ENCODE data around the gene ZDHHC1. TPM values are rescaled to one million over a fixed set of nuclear protein-coding genes. Genes with fewer than 3 reads are reported as not detected.

The ZDHHC1 gene
- polyA plus RNA-seq, 1 of the 3 experiments (the other 2 are of a cell fraction): 15.8 TPM

DNA sequence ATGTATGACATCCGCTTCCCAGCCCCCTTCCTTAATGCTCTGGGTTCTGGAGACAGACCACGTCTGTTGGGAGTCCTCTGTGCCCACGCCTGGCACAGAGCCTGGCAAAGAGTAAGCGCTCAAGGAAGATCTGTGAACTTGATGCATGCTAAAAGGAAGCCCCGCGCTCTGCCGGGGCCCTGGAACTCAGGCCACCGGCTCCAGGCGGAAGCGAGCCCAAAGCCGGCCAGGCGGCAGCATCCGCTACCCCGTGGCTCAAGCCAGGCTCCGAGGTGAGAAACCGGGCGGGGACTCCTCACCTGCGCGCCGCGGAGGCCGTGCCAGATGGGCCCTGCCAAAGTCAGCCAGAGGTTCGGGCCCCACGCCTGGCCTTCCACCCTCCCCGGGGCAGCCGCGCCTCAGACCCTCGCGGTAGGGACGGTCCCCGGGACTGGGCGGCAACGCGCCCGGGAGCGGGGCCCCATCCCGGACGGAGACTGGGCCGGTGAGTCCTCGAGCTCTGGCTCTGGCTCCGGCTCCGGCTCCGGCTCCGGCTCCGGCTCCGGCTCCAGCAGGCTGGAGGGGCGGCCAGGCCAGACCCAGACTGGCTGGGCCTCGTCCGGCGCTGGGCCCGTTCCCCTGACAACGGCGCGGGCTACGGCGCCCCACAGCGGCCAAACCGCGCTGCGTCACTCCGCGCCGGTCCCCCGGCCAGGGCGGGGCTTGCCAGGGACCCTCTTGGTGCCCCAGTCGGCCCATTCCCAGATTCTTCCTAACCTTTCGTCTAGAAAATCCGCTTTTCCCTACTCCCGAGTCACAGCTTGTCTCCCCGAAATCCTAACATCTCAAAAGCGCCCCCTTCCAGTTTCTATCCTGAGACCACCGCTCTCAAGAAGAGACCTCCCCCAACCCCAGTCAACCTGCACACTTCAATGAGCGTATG is at the start of gene ZDHHC1 (continued):
- TF ChIP-seq, protein P1, sequence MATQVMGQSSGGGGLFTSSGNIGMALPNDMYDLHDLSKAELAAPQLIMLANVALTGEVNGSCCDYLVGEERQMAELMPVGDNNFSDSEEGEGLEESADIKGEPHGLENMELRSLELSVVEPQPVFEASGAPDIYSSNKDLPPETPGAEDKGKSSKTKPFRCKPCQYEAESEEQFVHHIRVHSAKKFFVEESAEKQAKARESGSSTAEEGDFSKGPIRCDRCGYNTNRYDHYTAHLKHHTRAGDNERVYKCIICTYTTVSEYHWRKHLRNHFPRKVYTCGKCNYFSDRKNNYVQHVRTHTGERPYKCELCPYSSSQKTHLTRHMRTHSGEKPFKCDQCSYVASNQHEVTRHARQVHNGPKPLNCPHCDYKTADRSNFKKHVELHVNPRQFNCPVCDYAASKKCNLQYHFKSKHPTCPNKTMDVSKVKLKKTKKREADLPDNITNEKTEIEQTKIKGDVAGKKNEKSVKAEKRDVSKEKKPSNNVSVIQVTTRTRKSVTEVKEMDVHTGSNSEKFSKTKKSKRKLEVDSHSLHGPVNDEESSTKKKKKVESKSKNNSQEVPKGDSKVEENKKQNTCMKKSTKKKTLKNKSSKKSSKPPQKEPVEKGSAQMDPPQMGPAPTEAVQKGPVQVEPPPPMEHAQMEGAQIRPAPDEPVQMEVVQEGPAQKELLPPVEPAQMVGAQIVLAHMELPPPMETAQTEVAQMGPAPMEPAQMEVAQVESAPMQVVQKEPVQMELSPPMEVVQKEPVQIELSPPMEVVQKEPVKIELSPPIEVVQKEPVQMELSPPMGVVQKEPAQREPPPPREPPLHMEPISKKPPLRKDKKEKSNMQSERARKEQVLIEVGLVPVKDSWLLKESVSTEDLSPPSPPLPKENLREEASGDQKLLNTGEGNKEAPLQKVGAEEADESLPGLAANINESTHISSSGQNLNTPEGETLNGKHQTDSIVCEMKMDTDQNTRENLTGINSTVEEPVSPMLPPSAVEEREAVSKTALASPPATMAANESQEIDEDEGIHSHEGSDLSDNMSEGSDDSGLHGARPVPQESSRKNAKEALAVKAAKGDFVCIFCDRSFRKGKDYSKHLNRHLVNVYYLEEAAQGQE (IDR thresholded peaks at IDR 0.05; ENCODE audit: low read depth, low read length): 0 out of 2 replicates have a peak, but pooled peaks have one; percentile 33
- TF ChIP-seq ZBTB33 (IDR thresholded peaks at IDR 0.05; ENCODE audit: borderline replicate concordance, low read depth): no peak
- no peak; the same call in 1 of the 2 replicates for TF ChIP-seq TCF12 (IDR thresholded peaks at IDR 0.05)
- peak; percentile 70 for TF ChIP-seq RAD21 (IDR thresholded peaks at IDR 0.05; ENCODE audit: low read length)
- TF ChIP-seq, protein P2, sequence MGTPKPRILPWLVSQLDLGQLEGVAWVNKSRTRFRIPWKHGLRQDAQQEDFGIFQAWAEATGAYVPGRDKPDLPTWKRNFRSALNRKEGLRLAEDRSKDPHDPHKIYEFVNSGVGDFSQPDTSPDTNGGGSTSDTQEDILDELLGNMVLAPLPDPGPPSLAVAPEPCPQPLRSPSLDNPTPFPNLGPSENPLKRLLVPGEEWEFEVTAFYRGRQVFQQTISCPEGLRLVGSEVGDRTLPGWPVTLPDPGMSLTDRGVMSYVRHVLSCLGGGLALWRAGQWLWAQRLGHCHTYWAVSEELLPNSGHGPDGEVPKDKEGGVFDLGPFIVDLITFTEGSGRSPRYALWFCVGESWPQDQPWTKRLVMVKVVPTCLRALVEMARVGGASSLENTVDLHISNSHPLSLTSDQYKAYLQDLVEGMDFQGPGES (IDR thresholded peaks at IDR 0.05; ENCODE audit: low read depth, low read length): no peak
- TF ChIP-seq EP300 (IDR thresholded peaks at IDR 0.05; ENCODE audit: borderline replicate concordance in 1 of 2, low read depth in 1 of 2, low read length in 1 of 2): no peak
- no peak for TF ChIP-seq ELF1 (IDR thresholded peaks at IDR 0.05)
- no peak for TF ChIP-seq MEF2A (IDR thresholded peaks at IDR 0.05; ENCODE audit: borderline replicate concordance, low read depth)
- TF ChIP-seq FOXJ3 (CRISPR knock-in tag; IDR thresholded peaks at IDR 0.05): no peak
- peak; percentile 65; the same call in 1 of the 2 replicates for TF ChIP-seq SIN3A (IDR thresholded peaks at IDR 0.05; ENCODE audit: borderline replicate concordance, low read depth, low read length)
- TF ChIP-seq FOSL2 (IDR thresholded peaks at IDR 0.05; ENCODE audit: borderline replicate concordance, low read depth): no peak

DNA sequence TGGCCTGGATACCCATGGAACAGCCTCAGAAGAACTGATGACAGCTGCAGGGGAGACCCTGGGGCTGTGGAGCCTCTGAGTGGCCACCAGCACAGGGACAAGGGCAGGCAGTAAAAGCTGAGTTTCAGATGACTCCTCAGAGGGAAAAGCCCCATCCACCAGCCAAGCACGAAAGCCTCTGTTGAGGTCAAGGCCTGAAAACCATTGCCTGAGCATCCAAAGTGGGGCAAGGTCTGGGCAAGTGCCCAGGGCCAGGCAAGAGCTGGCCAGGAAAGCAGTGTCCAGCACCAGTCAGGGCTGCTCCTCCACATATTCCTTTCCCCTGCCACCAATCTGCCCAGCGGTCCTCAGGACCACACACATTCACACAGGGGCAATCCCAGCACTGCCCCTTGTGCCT is 48.3 kb upstream of the ZDHHC1 start:
- peaks cover 0 to 4% of the 10 kb centered on the region in 2 experiments for H3K36me3 ChIP-seq (replicated peaks in 1 of 2; ENCODE audit: control insufficient read depth in 1 of 2, insufficient read depth in 2 of 2, low read length in 1 of 2)
- POLR2A ChIA-PET: no interaction called here
- no peak overlapping the region for H3K27ac ChIP-seq (ENCODE audit: low read depth in 2 of 2, low read length in 1 of 2)
- CTCF ChIA-PET: interaction anchor here (1.2 to 8.2 kb wide), 11 partner anchors 11 to 204 kb away, joined by 3 to 76 read pairs (median 12); partner anchors contain the start of genes CARMIL2 and TPPP3
- 0 out of 2 replicates have a peak overlapping the region, but pooled peaks have one; percentile 2 for H3K4me2 ChIP-seq
- peaks cover 7% of the 10 kb centered on the region for H3F3A ChIP-seq (replicated peaks; ENCODE audit: insufficient read depth)
- peaks cover 86% of the 10 kb centered on the region for H4K20me1 ChIP-seq (ENCODE audit: insufficient read depth)
- H3K9ac ChIP-seq: no peak overlapping the region
- H3K4me3 ChIP-seq (ENCODE audit: low read depth in 2 of 2, low read length in 1 of 2): no peak overlapping the region
- no peaks in the 10 kb centered on the region for H3K9me2 ChIP-seq
- H3K79me2 ChIP-seq (ENCODE audit: insufficient read depth): peaks cover 77% of the 10 kb centered on the region
- DNase-seq: no peak
- no CpG with 5 or more reads among the region's 2 CpGs for WGBS (ENCODE audit: low lambda C conversion rate)
- peaks cover 13 to 29% of the 10 kb centered on the region in 2 experiments; a peak in 3 of 4 replicates for H3K4me1 ChIP-seq (ENCODE audit: control insufficient read depth in 1 of 2, insufficient read depth in 2 of 2, low read depth in 1 of 2, low read length in 1 of 2)
- no peaks in the 10 kb centered on the region for H3K9me3 ChIP-seq
- no peaks in the 10 kb centered on the region for H3K27me3 ChIP-seq (ENCODE audit: insufficient read depth)
- H2AFZ ChIP-seq (ENCODE audit: low read depth): no peak overlapping the region
- TF ChIP-seq FOXM1 (IDR thresholded peaks at IDR 0.05; ENCODE audit: low read depth): no peak
- no peak for TF ChIP-seq TAF1 (IDR thresholded peaks at IDR 0.05; ENCODE audit: borderline replicate concordance, low read depth, low read length)
- no peak for TF ChIP-seq SIN3A (IDR thresholded peaks at IDR 0.05; ENCODE audit: borderline replicate concordance, low read depth, low read length)
- TF ChIP-seq RXRA (IDR thresholded peaks at IDR 0.05; ENCODE audit: borderline replicate concordance, low read depth): no peak
- TF ChIP-seq TEAD4 (IDR thresholded peaks at IDR 0.05; ENCODE audit: borderline replicate concordance, insufficient read depth): no peak
- no peak for TF ChIP-seq ELF1 (IDR thresholded peaks at IDR 0.05)
- no peak for TF ChIP-seq TCF12 (IDR thresholded peaks at IDR 0.05)
- TF ChIP-seq POLR2AphosphoS5 (IDR thresholded peaks at IDR 0.05; ENCODE audit: low read depth, low read length): no peak
- TF ChIP-seq, protein P2 (IDR thresholded peaks at IDR 0.05; ENCODE audit: low read depth, low read length): no peak
- TF ChIP-seq GABPA (IDR thresholded peaks at IDR 0.05; ENCODE audit: low read depth): no peak
- no peak for TF ChIP-seq EP300 (IDR thresholded peaks at IDR 0.05; ENCODE audit: borderline replicate concordance in 1 of 2, low read depth in 1 of 2, low read length in 1 of 2)
- TF ChIP-seq RFX5 (IDR thresholded peaks at IDR 0.05; ENCODE audit: low read length): no peak
- no peak for TF ChIP-seq CTCF (IDR thresholded peaks at IDR 0.05)
